Astrocyte (in vitro differentiated cells and primary cell): ENCODE data around the gene CCDC43. TPM values are rescaled to one million over a fixed set of nuclear protein-coding genes. Genes with fewer than 3 reads are reported as not detected.
"Not testable (repeated sequence)": the region's sequence is repeated elsewhere in the genome, so short reads cannot be mapped to it uniquely, and the experiment has no call there.

ENCODE experiments used
- DNase-seq: peaks from one replicate; pipeline ENCODE4 v3.0.0-alpha.2; 2010; ENCODE audit warnings: low read depth
- FAIRE-seq: peaks from 2 replicates; lab custom pipeline; 2011; peaks lifted over from hg19 to GRCh38; lab: Jason Lieb, UNC
- H2AFZ ChIP-seq: 2 replicates; pipeline ENCODE4 v1.6.0; 2012; ENCODE audit warnings: low read depth, low read length, inconsistent platforms
- H3K27ac ChIP-seq: 2 replicates; pipeline ENCODE4 v1.5.1; 2011; ENCODE audit warnings: low read depth, low read length, inconsistent platforms
- H3K27me3 ChIP-seq: 2 replicates; pipeline ENCODE4 v1.6.0; 2011; ENCODE audit warnings: low read length, inconsistent platforms; ENCODE audit not compliant: insufficient read depth
- H3K36me3 ChIP-seq: 2 replicates; pipeline ENCODE4 v1.5.1; 2011; ENCODE audit warnings: low read length, inconsistent platforms; ENCODE audit not compliant: insufficient read depth
- H3K4me1 ChIP-seq: 2 replicates; pipeline ENCODE4 v1.5.1; 2011; ENCODE audit warnings: low read length, inconsistent platforms; ENCODE audit not compliant: insufficient read depth
- H3K4me2 ChIP-seq: 2 replicates; pipeline ENCODE4 v1.6.0; 2012; ENCODE audit warnings: low read length, inconsistent platforms
- H3K4me3 ChIP-seq: 2 replicates; pipeline ENCODE4 v1.5.1; 2011; ENCODE audit warnings: low read depth, mild to moderate bottlenecking, low read length, inconsistent platforms; ENCODE audit not compliant: insufficient read depth
- H3K79me2 ChIP-seq: 2 replicates; pipeline ENCODE4 v1.6.0; 2012; ENCODE audit warnings: mild to moderate bottlenecking, low read length, inconsistent platforms; ENCODE audit not compliant: insufficient read depth
- H3K9ac ChIP-seq: 2 replicates; pipeline ENCODE4 v1.6.0; 2012; ENCODE audit warnings: mild to moderate bottlenecking, low read length, inconsistent platforms
- H3K9me3 ChIP-seq: 2 replicates; pipeline ENCODE4 v1.5.1; 2012; ENCODE audit warnings: low read depth, mild to moderate bottlenecking, low read length, inconsistent platforms; ENCODE audit not compliant: insufficient read depth
- H4K20me1 ChIP-seq: 2 replicates; pipeline ENCODE4 v1.6.0; 2012; ENCODE audit warnings: low read length, inconsistent platforms; ENCODE audit not compliant: insufficient read depth
- H3K27ac Mint-ChIP-seq: one replicate; pipeline ENCODE4 v1.8.0; 2021; ENCODE audit warnings: mild to moderate bottlenecking, mixed read lengths; ENCODE audit not compliant: unreplicated experiment
- H3K27me3 Mint-ChIP-seq: one replicate; pipeline ENCODE4 v1.8.0; 2021; ENCODE audit warnings: low read depth, mixed read lengths; ENCODE audit not compliant: unreplicated experiment
- H3K36me3 Mint-ChIP-seq: one replicate; pipeline ENCODE4 v1.8.0; 2021; ENCODE audit warnings: low read depth, mixed read lengths; ENCODE audit not compliant: unreplicated experiment
- H3K4me1 Mint-ChIP-seq: one replicate; pipeline ENCODE4 v1.8.0; 2021; ENCODE audit warnings: low read depth, mixed read lengths; ENCODE audit not compliant: unreplicated experiment
- H3K4me3 Mint-ChIP-seq: one replicate; pipeline ENCODE4 v1.8.0; 2021; ENCODE audit warnings: mild to moderate bottlenecking, moderate library complexity, mixed read lengths; ENCODE audit not compliant: unreplicated experiment
- H3K9me3 Mint-ChIP-seq: one replicate; pipeline ENCODE4 v1.8.0; 2021; ENCODE audit warnings: mild to moderate bottlenecking, mixed read lengths; ENCODE audit not compliant: unreplicated experiment
- EZH2 ChIP-seq: IDR thresholded peaks from 2 replicates; pipeline ENCODE4 v1.6.1; 2012; ENCODE audit warnings: mild to moderate bottlenecking, low read length, inconsistent platforms; ENCODE audit not compliant: insufficient read depth
- total RNA-seq: library from RNA; stranded (reverse); gene quantifications from 2 replicates; pipeline ENCODE4 v1.2.1, GENCODE V29; 2021
- TF ChIP-seq, protein P1 (sequence below): IDR thresholded peaks from 2 replicates; pipeline ENCODE4 v1.5.1; 2011; ENCODE audit warnings: low read depth, mild to moderate bottlenecking, inconsistent platforms, low read length, moderate library complexity; ENCODE audit not compliant: insufficient read depth

The CCDC43 gene
- total RNA-seq, 1 donor from 2014 or later, result 31.9 TPM

- not testable (repeated sequence) for H3K4me1 ChIP-seq, H3K27me3 ChIP-seq, H3K9me3 Mint-ChIP-seq, H3K9me3 ChIP-seq, H3K27me3 Mint-ChIP-seq, H4K20me1 ChIP-seq, DNase-seq, H3K4me1 Mint-ChIP-seq, H3K36me3 ChIP-seq, H3K27ac ChIP-seq, H3K4me3 ChIP-seq, FAIRE-seq, H3K36me3 Mint-ChIP-seq, H3K4me3 Mint-ChIP-seq, H3K4me2 ChIP-seq, H2AFZ ChIP-seq, H3K9ac ChIP-seq, H3K79me2 ChIP-seq, H3K27ac Mint-ChIP-seq
Observed at GRCh38 chr17:44726121-44726520, 36.5 kb upstream of the CCDC43 start.

GRCh38 chr17:44722254-44722653 is 32.7 kb upstream of the CCDC43 start:
- no peak for TF ChIP-seq EZH2
- TF ChIP-seq, protein P1, sequence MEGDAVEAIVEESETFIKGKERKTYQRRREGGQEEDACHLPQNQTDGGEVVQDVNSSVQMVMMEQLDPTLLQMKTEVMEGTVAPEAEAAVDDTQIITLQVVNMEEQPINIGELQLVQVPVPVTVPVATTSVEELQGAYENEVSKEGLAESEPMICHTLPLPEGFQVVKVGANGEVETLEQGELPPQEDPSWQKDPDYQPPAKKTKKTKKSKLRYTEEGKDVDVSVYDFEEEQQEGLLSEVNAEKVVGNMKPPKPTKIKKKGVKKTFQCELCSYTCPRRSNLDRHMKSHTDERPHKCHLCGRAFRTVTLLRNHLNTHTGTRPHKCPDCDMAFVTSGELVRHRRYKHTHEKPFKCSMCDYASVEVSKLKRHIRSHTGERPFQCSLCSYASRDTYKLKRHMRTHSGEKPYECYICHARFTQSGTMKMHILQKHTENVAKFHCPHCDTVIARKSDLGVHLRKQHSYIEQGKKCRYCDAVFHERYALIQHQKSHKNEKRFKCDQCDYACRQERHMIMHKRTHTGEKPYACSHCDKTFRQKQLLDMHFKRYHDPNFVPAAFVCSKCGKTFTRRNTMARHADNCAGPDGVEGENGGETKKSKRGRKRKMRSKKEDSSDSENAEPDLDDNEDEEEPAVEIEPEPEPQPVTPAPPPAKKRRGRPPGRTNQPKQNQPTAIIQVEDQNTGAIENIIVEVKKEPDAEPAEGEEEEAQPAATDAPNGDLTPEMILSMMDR, result no peak
- Histone ChIP-seq H4K20me1 (no peaks in the 10 kb centered on the region), H3K4me1 (no peaks in the 10 kb centered on the region), H2AFZ (no peak overlapping the region), H3K4me3 (no peak overlapping the region), H3K4me2 (no peak overlapping the region), H3K27ac (no peak overlapping the region), H3K79me2 (no peaks in the 10 kb centered on the region), H3K36me3 (peaks cover 2% of the 10 kb centered on the region), H3K9ac (no peak overlapping the region), H3K9me3 (no peaks in the 10 kb centered on the region), H3K27me3 (no peaks in the 10 kb centered on the region)
- DNase-seq (no peak), FAIRE-seq (no peak)
- Mint-ChIP-seq H3K27me3 (no peaks in the 10 kb centered on the region), H3K4me1 (no peaks in the 10 kb centered on the region), H3K4me3 (no peak overlapping the region), H3K36me3 (peaks cover 10% of the 10 kb centered on the region), H3K27ac (no peak overlapping the region), H3K9me3 (no peaks in the 10 kb centered on the region)

DNA sequence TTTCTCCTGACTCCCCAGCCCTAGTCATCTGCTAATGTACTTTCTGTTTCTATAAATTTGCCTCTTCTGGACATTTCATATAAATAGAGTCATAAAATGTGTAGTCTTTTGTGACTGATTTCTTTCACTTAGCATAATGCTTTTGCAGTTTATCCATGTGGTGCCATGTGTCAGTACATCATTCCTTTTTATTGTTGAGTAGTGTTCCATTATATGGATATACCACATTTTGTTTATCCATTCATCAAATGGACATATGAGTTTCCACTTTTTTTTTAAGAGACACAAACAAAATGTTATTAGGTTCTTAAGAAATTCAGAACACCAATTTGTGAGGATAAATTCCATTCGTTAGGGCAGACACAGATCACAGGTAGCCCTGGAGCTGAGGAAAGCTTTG is 29.9 kb upstream of the CCDC43 start:
- no peaks in the 10 kb centered on the region for H3K4me1 Mint-ChIP-seq

More for the DNA sequence above, 29.9 kb upstream of the CCDC43 start:
- Histone ChIP-seq H3K27me3 (no peaks in the 10 kb centered on the region), H3K4me1 (no peaks in the 10 kb centered on the region), H3K9ac (no peak overlapping the region), H3K9me3 (no peaks in the 10 kb centered on the region), H3K4me2 (no peak overlapping the region), H3K4me3 (no peak overlapping the region), H4K20me1 (no peaks in the 10 kb centered on the region), H3K79me2 (no peaks in the 10 kb centered on the region), H3K27ac (no peak overlapping the region), H2AFZ (no peak overlapping the region), H3K36me3 (peaks cover 5% of the 10 kb centered on the region)
- TF ChIP-seq, protein P1, result no peak
- TF ChIP-seq EZH2, result no peak
- FAIRE-seq (no peak), DNase-seq (no peak)
- Mint-ChIP-seq H3K27ac (no peak overlapping the region), H3K36me3 (peaks cover 10% of the 10 kb centered on the region), H3K4me3 (no peak overlapping the region), H3K9me3 (no peaks in the 10 kb centered on the region), H3K27me3 (no peaks in the 10 kb centered on the region)
